OCI-LY3 (cell line): ENCODE measurements around the gene ALG3.
A peak's percentile ranks its signal among the peaks of the same experiment; 100 is the strongest.

ENCODE experiments used
- H2AFZ ChIP-seq: fragments of 200-600, 300-600 bp; shearing (Covaris generic); 2 replicates; pipeline ENCODE4 v1.6.0; 2014; ENCODE audit warnings: antibody characterized with exemption, low read depth, low read length
- H3K27ac ChIP-seq: fragments of 200-600, 300-600 bp; sonication (generic); 2 replicates; pipeline ENCODE4 v1.5.1; 2014; ENCODE audit warnings: mild to moderate bottlenecking, low read length, moderate library complexity, mixed read lengths
- H3K27me3 ChIP-seq: fragments of 200-600, 300-600 bp; sonication (generic); 2 replicates; pipeline ENCODE4 v1.6.1; 2014; ENCODE audit warnings: low read depth, low read length, mixed read lengths
- H3K36me3 ChIP-seq: fragments of 200-600, 300-600 bp; sonication (generic); replicated peaks from 2 replicates; pipeline ENCODE3; 2014; ENCODE audit warnings: low read depth, low read length, mixed read lengths
- H3K4me1 ChIP-seq: fragments of 300-600, 200-600 bp; sonication (generic); 2 replicates; pipeline ENCODE4 v1.6.1; 2014; ENCODE audit warnings: low read length, mixed read lengths
- H3K4me2 ChIP-seq: fragments of 200-600, 300-600 bp; sonication (generic); 2 replicates; pipeline ENCODE4 v1.6.1; 2014; ENCODE audit warnings: low read length, mixed read lengths
- H3K4me3 ChIP-seq: fragments of 300-600, 200-600 bp; sonication (generic); 2 replicates; pipeline ENCODE4 v1.5.1; 2014; ENCODE audit warnings: antibody characterized with exemption, mild to moderate bottlenecking, low read length, moderate library complexity
- H3K79me2 ChIP-seq: fragments of 300-600, 200-600 bp; shearing (Covaris generic); 2 replicates; pipeline ENCODE4 v1.6.1; 2014; ENCODE audit warnings: mild to moderate bottlenecking, low read length, mixed read lengths
- H3K9ac ChIP-seq: fragments of 300-600, 200-600 bp; shearing (Covaris generic); 2 replicates; pipeline ENCODE4 v1.6.0; 2014; ENCODE audit warnings: mild to moderate bottlenecking, low read length, moderate library complexity
- H3K9me3 ChIP-seq: fragments of 200-600, 300-600 bp; shearing (Covaris generic); 2 replicates; pipeline ENCODE4 v1.6.1; 2014; ENCODE audit warnings: low read length, mixed read lengths; ENCODE audit not compliant: insufficient read depth
- H4K20me1 ChIP-seq: fragments of 200-600, 300-600 bp; sonication (generic); 2 replicates; pipeline ENCODE4 v1.6.1; 2016; ENCODE audit warnings: low read length, mixed read lengths; ENCODE audit not compliant: insufficient read depth
- CTCF ChIP-seq: fragments of 200-600, 300-600 bp; sonication (generic); IDR thresholded peaks from 2 replicates; pipeline ENCODE4 v1.5.1; 2014; ENCODE audit warnings: antibody characterized with exemption, low read length, low read depth
- EZH2phosphoT487 ChIP-seq: fragments of 200-600 bp; shearing (Covaris generic); IDR thresholded peaks from 2 replicates; pipeline ENCODE4 v1.6.1; 2018; ENCODE audit warnings: antibody characterized with exemption, mixed run types, low read depth

The ALG3 gene

GRCh38 chr3:184259878-184260723, 11.3 kb upstream of the ALG3 start:
- H3K4me3 ChIP-seq: peak overlapping the region; percentile 93
- H3K27ac ChIP-seq: no peak overlapping the region
- no peaks in the 10 kb centered on the region for H3K79me2 ChIP-seq
- H3K36me3 ChIP-seq: no peaks in the 10 kb centered on the region
- peak overlapping the region; percentile 82 for H3K9ac ChIP-seq
- TF ChIP-seq CTCF: no peak
- TF ChIP-seq EZH2phosphoT487: no peak
- no peaks in the 10 kb centered on the region for H3K27me3 ChIP-seq
- H3K4me2 ChIP-seq: peak overlapping the region; percentile 87
- no peaks in the 10 kb centered on the region for H3K9me3 ChIP-seq
- no peaks in the 10 kb centered on the region for H3K4me1 ChIP-seq
- 0 out of 2 replicates have a peak, but pooled peaks cover 2% of the 10 kb centered on the region for H4K20me1 ChIP-seq
- no peak overlapping the region for H2AFZ ChIP-seq

GRCh38 chr3:184259396-184259877, 10.7 kb upstream of the ALG3 start:
- Histone ChIP-seq H3K9ac (no peak overlapping the region), H3K27ac (no peak overlapping the region), H3K36me3 (no peaks in the 10 kb centered on the region), H3K4me1 (no peaks in the 10 kb centered on the region), H4K20me1 (0 out of 2 replicates have a peak, but pooled peaks cover 2% of the 10 kb centered on the region), H3K79me2 (no peaks in the 10 kb centered on the region), H3K4me3 (no peak overlapping the region), H2AFZ (no peak overlapping the region), H3K9me3 (no peaks in the 10 kb centered on the region), H3K4me2 (no peak overlapping the region), H3K27me3 (no peaks in the 10 kb centered on the region)
- TF ChIP-seq EZH2phosphoT487: no peak
- no peak for TF ChIP-seq CTCF

- Histone ChIP-seq H3K4me1 (no peaks in the 10 kb centered on the region), H3K27ac (no peak overlapping the region), H3K9ac (no peak overlapping the region), H3K27me3 (no peaks in the 10 kb centered on the region), H3K9me3 (no peaks in the 10 kb centered on the region), H4K20me1 (0 out of 2 replicates have a peak, but pooled peaks cover 2% of the 10 kb centered on the region), H3K4me3 (no peak overlapping the region), H3K79me2 (0 out of 2 replicates have a peak, but pooled peaks cover 2% of the 10 kb centered on the region), H3K36me3 (no peaks in the 10 kb centered on the region), H3K4me2 (no peak overlapping the region), H2AFZ (no peak overlapping the region)
- TF ChIP-seq EZH2phosphoT487 (no peak), CTCF (no peak)
Observed at GRCh38 chr3:184258926-184259325, 10.2 kb upstream of the ALG3 start.

GRCh38 chr3:184257083-184257915, 8.5 kb upstream of the ALG3 start:
- 0 out of 2 replicates have a peak, but pooled peaks cover 2% of the 10 kb centered on the region for H4K20me1 ChIP-seq
- H3K36me3 ChIP-seq: no peaks in the 10 kb centered on the region
- no peak overlapping the region for H3K9ac ChIP-seq
- H3K4me2 ChIP-seq: no peak overlapping the region
- H3K27ac ChIP-seq: no peak overlapping the region
- H3K9me3 ChIP-seq: no peaks in the 10 kb centered on the region
- H3K27me3 ChIP-seq: no peaks in the 10 kb centered on the region
- TF ChIP-seq EZH2phosphoT487 (no peak), CTCF (no peak)
- peaks cover 8% of the 10 kb centered on the region for H3K79me2 ChIP-seq
- peaks cover 5% of the 10 kb centered on the region for H3K4me1 ChIP-seq
- H3K4me3 ChIP-seq: no peak overlapping the region
- H2AFZ ChIP-seq: no peak overlapping the region
